ENCODE data around the gene EMC1. TPM values are rescaled to one million over a fixed set of nuclear protein-coding genes. Genes with fewer than 3 reads are reported as not detected.
"Not testable (repeated sequence)": the region's sequence is repeated elsewhere in the genome, so short reads cannot be mapped to it uniquely, and the experiment has no call there.

The EMC1 gene
- total and polyA plus RNA-seq, 2 donors (not counting 1 experiment from before 2014, with no cell fraction given): 33.3 to 78.1 TPM

- no peak for DNase-seq (ENCODE audit: low read depth in 2 of 2)
- H2AFZ ChIP-seq (ENCODE audit: low read length): no peak overlapping the region
- H3K79me2 ChIP-seq (ENCODE audit: control insufficient read depth, insufficient read depth, low read length): no peaks in the 10 kb centered on the region
- no peak overlapping the region for H3K4me3 ChIP-seq (replicated peaks in 1 of 4; ENCODE audit: control extremely low read depth in 1 of 4, insufficient read depth in 1 of 4, low read depth in 3 of 4, low read length in 4 of 4)
- no peak overlapping the region for H3K4me2 ChIP-seq (ENCODE audit: extremely low read depth, insufficient read depth, low read length)
- no peaks in the 10 kb centered on the region for H3K27me3 ChIP-seq (ENCODE audit: control insufficient read depth, insufficient read depth, low read length)
- no peak overlapping the region for H3K27ac ChIP-seq (ENCODE audit: insufficient read depth, low read length)
- H3K4me1 ChIP-seq (ENCODE audit: control insufficient read depth, extremely low read depth, insufficient read depth, low read length): peaks cover 2% of the 10 kb centered on the region
- TF ChIP-seq EZH2 (IDR thresholded peaks at IDR 0.05; ENCODE audit: low read length, missing control alignments) (no peak), CTCF (conservative IDR thresholded peaks at IDR 0.05 in 1 of 2, IDR thresholded peaks at IDR 0.05 in 1 of 2; ENCODE audit: low read depth in 1 of 2, low read length in 2 of 2) (no peak)
- H4K20me1 ChIP-seq (ENCODE audit: control insufficient read depth, extremely low read depth, insufficient read depth, low read length): no peaks in the 10 kb centered on the region
- no peak overlapping the region for H3K9ac ChIP-seq (ENCODE audit: insufficient read depth, low read length)
- no peaks in the 10 kb centered on the region for H3K36me3 ChIP-seq (ENCODE audit: control insufficient read depth, insufficient read depth, low read length)
- no peaks in the 10 kb centered on the region for H3K9me3 ChIP-seq (ENCODE audit: control insufficient read depth, insufficient read depth, low read depth, low read length)
Measured at GRCh38 chr1:19284881-19285280, 33.6 kb upstream of the EMC1 start.

- Histone ChIP-seq H3K79me2 (ENCODE audit: control insufficient read depth, insufficient read depth, low read length) (no peaks in the 10 kb centered on the region), H3K4me1 (ENCODE audit: control insufficient read depth, extremely low read depth, insufficient read depth, low read length) (peaks cover 2% of the 10 kb centered on the region), H3K4me3 (replicated peaks in 1 of 4; ENCODE audit: control extremely low read depth in 1 of 4, insufficient read depth in 1 of 4, low read depth in 3 of 4, low read length in 4 of 4) (no peak overlapping the region), H3K27ac (ENCODE audit: insufficient read depth, low read length) (no peak overlapping the region), H3K9ac (ENCODE audit: insufficient read depth, low read length) (no peak overlapping the region), H3K4me2 (ENCODE audit: extremely low read depth, insufficient read depth, low read length) (no peak overlapping the region), H4K20me1 (ENCODE audit: control insufficient read depth, extremely low read depth, insufficient read depth, low read length) (no peaks in the 10 kb centered on the region), H3K27me3 (ENCODE audit: control insufficient read depth, insufficient read depth, low read length) (no peaks in the 10 kb centered on the region), H3K9me3 (ENCODE audit: control insufficient read depth, insufficient read depth, low read depth, low read length) (no peaks in the 10 kb centered on the region), H2AFZ (ENCODE audit: low read length) (no peak overlapping the region), H3K36me3 (ENCODE audit: control insufficient read depth, insufficient read depth, low read length) (no peaks in the 10 kb centered on the region)
- TF ChIP-seq CTCF (conservative IDR thresholded peaks at IDR 0.05 in 1 of 2, IDR thresholded peaks at IDR 0.05 in 1 of 2; ENCODE audit: low read depth in 1 of 2, low read length in 2 of 2) (no peak), EZH2 (IDR thresholded peaks at IDR 0.05; ENCODE audit: low read length, missing control alignments) (no peak)
- no peak for DNase-seq (ENCODE audit: low read depth in 2 of 2)
Measured at GRCh38 chr1:19283891-19284290, 32.6 kb upstream of the EMC1 start.

- Histone ChIP-seq H4K20me1 (ENCODE audit: control insufficient read depth, extremely low read depth, insufficient read depth, low read length) (no peaks in the 10 kb centered on the region), H3K4me2 (ENCODE audit: extremely low read depth, insufficient read depth, low read length) (no peak overlapping the region), H2AFZ (ENCODE audit: low read length) (no peak overlapping the region), H3K9ac (ENCODE audit: insufficient read depth, low read length) (no peak overlapping the region), H3K36me3 (ENCODE audit: control insufficient read depth, insufficient read depth, low read length) (no peaks in the 10 kb centered on the region), H3K4me3 (replicated peaks in 1 of 4; ENCODE audit: control extremely low read depth in 1 of 4, insufficient read depth in 1 of 4, low read depth in 3 of 4, low read length in 4 of 4) (no peak overlapping the region), H3K9me3 (ENCODE audit: control insufficient read depth, insufficient read depth, low read depth, low read length) (no peaks in the 10 kb centered on the region), H3K4me1 (ENCODE audit: control insufficient read depth, extremely low read depth, insufficient read depth, low read length) (no peaks in the 10 kb centered on the region), H3K79me2 (ENCODE audit: control insufficient read depth, insufficient read depth, low read length) (no peaks in the 10 kb centered on the region), H3K27me3 (ENCODE audit: control insufficient read depth, insufficient read depth, low read length) (no peaks in the 10 kb centered on the region), H3K27ac (ENCODE audit: insufficient read depth, low read length) (no peak overlapping the region)
- no peak for DNase-seq (ENCODE audit: low read depth in 2 of 2)
- TF ChIP-seq EZH2 (IDR thresholded peaks at IDR 0.05; ENCODE audit: low read length, missing control alignments) (no peak), CTCF (conservative IDR thresholded peaks at IDR 0.05 in 1 of 2, IDR thresholded peaks at IDR 0.05 in 1 of 2; ENCODE audit: low read depth in 1 of 2, low read length in 2 of 2) (no peak)
Measured at GRCh38 chr1:19274636-19275035, 23.3 kb upstream of the EMC1 start.

GRCh38 chr1:19273844-19274531, 22.7 kb upstream of the EMC1 start:
- not testable (repeated sequence) for H3K36me3 ChIP-seq (ENCODE audit: control insufficient read depth, insufficient read depth, low read length); H2AFZ ChIP-seq (ENCODE audit: low read length); H3K9ac ChIP-seq (ENCODE audit: insufficient read depth, low read length); H3K9me3 ChIP-seq (ENCODE audit: control insufficient read depth, insufficient read depth, low read depth, low read length); H3K4me2 ChIP-seq (ENCODE audit: extremely low read depth, insufficient read depth, low read length); H3K27ac ChIP-seq (ENCODE audit: insufficient read depth, low read length); H3K79me2 ChIP-seq (ENCODE audit: control insufficient read depth, insufficient read depth, low read length); H3K4me3 ChIP-seq (replicated peaks in 1 of 4; ENCODE audit: control extremely low read depth in 1 of 4, insufficient read depth in 1 of 4, low read depth in 3 of 4, low read length in 4 of 4); H3K27me3 ChIP-seq (ENCODE audit: control insufficient read depth, insufficient read depth, low read length); H3K4me1 ChIP-seq (ENCODE audit: control insufficient read depth, extremely low read depth, insufficient read depth, low read length); H4K20me1 ChIP-seq (ENCODE audit: control insufficient read depth, extremely low read depth, insufficient read depth, low read length)
- peak in 1 of 2 donors; percentile 22 for DNase-seq (ENCODE audit: low read depth in 2 of 2)
